Measurements from ENCODE around the gene ERC2.

ERC2 gene

GRCh38 chr3:55569033-55569599 is 899.2 kb downstream of the ERC2 start:
- no peak for FAIRE-seq

GRCh38 chr3:55567615-55568014 is 900.7 kb downstream of the ERC2 start:
- no peak for FAIRE-seq

- FAIRE-seq = no peak
These were observed 901.1 kb downstream of the ERC2 start for GRCh38 chr3:55567121-55567520.

- no peak for FAIRE-seq
These were observed 902.7 kb downstream of the ERC2 start for GRCh38 chr3:55565521-55565920.

- no peak for FAIRE-seq
These were observed 903.5 kb downstream of the ERC2 start for GRCh38 chr3:55564726-55565125.

GRCh38 chr3:55562700-55563099 is 905.6 kb downstream of the ERC2 start:
- FAIRE-seq = peak; percentile 37

GRCh38 chr3:55559500-55560423 is 908.5 kb downstream of the ERC2 start:
- FAIRE-seq = no peak

- FAIRE-seq = no peak
These were observed 910.0 kb downstream of the ERC2 start for GRCh38 chr3:55558316-55558715.

GRCh38 chr3:55557549-55557948 is 910.7 kb downstream of the ERC2 start:
- FAIRE-seq = no peak

- no peak for FAIRE-seq
These were observed 911.4 kb downstream of the ERC2 start for GRCh38 chr3:55556619-55557537.

GRCh38 chr3:55555873-55556618 is 912.2 kb downstream of the ERC2 start:
- FAIRE-seq = no peak

GRCh38 chr3:55554634-55555425 is 913.4 kb downstream of the ERC2 start:
- FAIRE-seq = peak; percentile 90

- no peak for FAIRE-seq
These were observed 916.6 kb downstream of the ERC2 start for GRCh38 chr3:55551644-55552043.

GRCh38 chr3:55549177-55549576 is 919.1 kb downstream of the ERC2 start:
- FAIRE-seq = peak; percentile 83

GRCh38 chr3:55546866-55547669 is 921.2 kb downstream of the ERC2 start:
- no peak for FAIRE-seq

GRCh38 chr3:55545995-55546394 is 922.3 kb downstream of the ERC2 start:
- FAIRE-seq = no peak

GRCh38 chr3:55544219-55544618 is 924.0 kb downstream of the ERC2 start:
- no peak for FAIRE-seq

GRCh38 chr3:55543181-55543614 is 925.1 kb downstream of the ERC2 start:
- FAIRE-seq = peak; percentile 91

GRCh38 chr3:55541456-55541855 is 926.8 kb downstream of the ERC2 start:
- FAIRE-seq = no peak

- peak; percentile 74 for FAIRE-seq
These were observed 927.3 kb downstream of the ERC2 start for GRCh38 chr3:55541016-55541415.

- no peak for FAIRE-seq
These were observed 927.7 kb downstream of the ERC2 start for GRCh38 chr3:55540579-55540978.

Measured in endometrium (tissue), 2 donors.